A673 (cell line): ENCODE measurements around the gene PRRC2B.

Experiments
- EZH2 ChIP-seq: fragments of 200-600 bp; sonication (generic); IDR thresholded peaks from 2 replicates; pipeline ENCODE4 v1.6.1; 2017; ENCODE audit warnings: borderline replicate concordance, low read depth, mild to moderate bottlenecking, mixed read lengths, antibody characterized with exemption, low read length; ENCODE audit not compliant: poor library complexity, severe bottlenecking
- TF ChIP-seq, protein P1 (sequence below): fragments of 300-800, 200-600 bp; sonication (generic); conservative IDR thresholded peaks from 2 replicates; pipeline ENCODE4 v1.5.1; 2017; ENCODE audit warnings: low read depth, mild to moderate bottlenecking, antibody characterized with exemption, low read length, moderate library complexity, mixed read lengths

DNA sequence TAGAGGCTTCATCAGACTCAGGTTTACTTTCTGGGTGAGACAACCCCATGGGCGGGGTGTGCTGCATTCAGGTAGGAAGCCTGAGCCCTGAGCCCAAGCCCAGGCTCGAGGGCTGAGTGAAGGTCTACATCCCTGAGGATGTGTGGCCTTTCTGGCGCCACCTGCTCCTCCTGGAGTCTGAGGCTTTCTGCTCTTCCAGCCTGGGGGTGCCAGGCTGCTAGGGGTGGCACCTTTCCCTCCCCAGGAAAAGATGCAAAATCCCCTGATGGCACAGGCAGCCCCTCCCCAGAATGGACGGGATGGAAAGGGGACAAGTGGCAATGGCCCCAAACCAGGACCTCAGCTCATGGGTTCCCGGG is 44.4 kb upstream of the PRRC2B start:
- TF ChIP-seq, protein P1, sequence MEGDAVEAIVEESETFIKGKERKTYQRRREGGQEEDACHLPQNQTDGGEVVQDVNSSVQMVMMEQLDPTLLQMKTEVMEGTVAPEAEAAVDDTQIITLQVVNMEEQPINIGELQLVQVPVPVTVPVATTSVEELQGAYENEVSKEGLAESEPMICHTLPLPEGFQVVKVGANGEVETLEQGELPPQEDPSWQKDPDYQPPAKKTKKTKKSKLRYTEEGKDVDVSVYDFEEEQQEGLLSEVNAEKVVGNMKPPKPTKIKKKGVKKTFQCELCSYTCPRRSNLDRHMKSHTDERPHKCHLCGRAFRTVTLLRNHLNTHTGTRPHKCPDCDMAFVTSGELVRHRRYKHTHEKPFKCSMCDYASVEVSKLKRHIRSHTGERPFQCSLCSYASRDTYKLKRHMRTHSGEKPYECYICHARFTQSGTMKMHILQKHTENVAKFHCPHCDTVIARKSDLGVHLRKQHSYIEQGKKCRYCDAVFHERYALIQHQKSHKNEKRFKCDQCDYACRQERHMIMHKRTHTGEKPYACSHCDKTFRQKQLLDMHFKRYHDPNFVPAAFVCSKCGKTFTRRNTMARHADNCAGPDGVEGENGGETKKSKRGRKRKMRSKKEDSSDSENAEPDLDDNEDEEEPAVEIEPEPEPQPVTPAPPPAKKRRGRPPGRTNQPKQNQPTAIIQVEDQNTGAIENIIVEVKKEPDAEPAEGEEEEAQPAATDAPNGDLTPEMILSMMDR, result no peak
- TF ChIP-seq EZH2, result no peak
